ENCODE data around the gene MRPL48. TPM values are rescaled to one million over a fixed set of nuclear protein-coding genes. Genes with fewer than 3 reads are reported as not detected.
"Not testable (repeated sequence)": the region's sequence is repeated elsewhere in the genome, so short reads cannot be mapped to it uniquely, and the experiment has no call there.

MRPL48 gene
- total and polyA plus RNA-seq, 2 of the 8 experiments (the other 6 are each of a cell fraction or from before 2014, with no cell fraction given) = 34.9 to 59.9 TPM

GRCh38 chr11:73770811-73771210, 16.9 kb upstream of the MRPL48 start:
- H3K27ac ChIP-seq (ENCODE audit: low read depth, low read length); H2AK5ac ChIP-seq (ENCODE audit: low read depth, low read length); CTCF ChIA-PET (ENCODE audit: partially characterized antibody); H3K4me3 ChIP-seq (ENCODE audit: extremely low read depth in 1 of 4, insufficient read depth in 2 of 4, low read depth in 3 of 4, low read length in 4 of 4); H3K23ac ChIP-seq (ENCODE audit: insufficient read length); H3K9me3 ChIP-seq (ENCODE audit: insufficient read depth in 2 of 2, low read depth in 1 of 2, low read length in 1 of 2); H3K4me1 ChIP-seq (replicated peaks in 1 of 4; ENCODE audit: control insufficient read depth in 3 of 4, insufficient read depth in 4 of 4, low read length in 3 of 4); H3K9ac ChIP-seq (replicated peaks in 1 of 4; ENCODE audit: extremely low read depth in 1 of 4, low read depth in 3 of 4, low read length in 3 of 4); H4K5ac ChIP-seq (ENCODE audit: insufficient read length, low read depth, low read length); H3K14ac ChIP-seq (ENCODE audit: insufficient read length); H2BK12ac ChIP-seq (ENCODE audit: low read depth, low read length); H3K4ac ChIP-seq (replicated peaks; ENCODE audit: insufficient read length, low read depth, low read length); H4K8ac ChIP-seq (ENCODE audit: extremely low read depth, insufficient read depth, low read length); H4K91ac ChIP-seq (replicated peaks; ENCODE audit: insufficient read length, low read length); H2BK5ac ChIP-seq (ENCODE audit: low read depth, low read length); H3K56ac ChIP-seq (replicated peaks; ENCODE audit: insufficient read length, low read depth, low read length); H3K79me2 ChIP-seq (ENCODE audit: control insufficient read depth in 1 of 2, insufficient read depth in 2 of 2, low read length in 2 of 2); H2BK20ac ChIP-seq (ENCODE audit: low read length); H2AFZ ChIP-seq (ENCODE audit: low read length); POLR2A ChIA-PET (ENCODE audit: partially characterized antibody); DNase-seq (ENCODE audit: low read depth in 1 of 2, low spot score in 2 of 2); H3K27me3 ChIP-seq (replicated peaks in 1 of 4; ENCODE audit: control insufficient read depth in 3 of 4, extremely low read depth in 1 of 4, insufficient read depth in 3 of 4, low read length in 3 of 4); H3K4me2 ChIP-seq (ENCODE audit: insufficient read depth in 1 of 2, low read depth in 2 of 2, low read length in 2 of 2); H4K20me1 ChIP-seq (replicated peaks in 1 of 2; ENCODE audit: control insufficient read depth in 1 of 2, insufficient read depth in 2 of 2, low read length in 2 of 2); FAIRE-seq; H3K36me3 ChIP-seq (ENCODE audit: control insufficient read depth in 2 of 4, insufficient read depth in 4 of 4, low read length in 3 of 4); H3K18ac ChIP-seq (ENCODE audit: extremely low read depth, low read length); H2BK15ac ChIP-seq (ENCODE audit: low read length); H2BK120ac ChIP-seq (replicated peaks; ENCODE audit: low read depth, low read length); H3K79me1 ChIP-seq (ENCODE audit: low read depth, low read length); H3K23me2 ChIP-seq (ENCODE audit: low read depth, low read length): not testable (repeated sequence)
- 92% methylated on average over 7 of the region's 7 CpGs; no CpG with 5 or more reads in 1 of the 2 experiments for WGBS, 2 experiments (ENCODE audit: extremely low coverage in 1 of 2, insufficient coverage in 1 of 2, insufficient read length in 1 of 2, insufficient replicate concordance in 2 of 2, low coverage in 1 of 2, low lambda C conversion rate in 2 of 2, missing lambda C conversion rate in 1 of 2)
